ENCODE results near the gene HSP90B1.

The HSP90B1 gene

GRCh38 chr12:103929046-103929783, 995 bp upstream of the HSP90B1 start:
- DNase-seq (ENCODE audit: low read depth), result peak; percentile 81
- peak overlapping the region; percentile 55 for H3K4me3 ChIP-seq (ENCODE audit: low read depth, low read length)
- TF ChIP-seq CTCF (IDR thresholded peaks at IDR 0.05; ENCODE audit: control insufficient read depth, extremely low read depth, insufficient read depth), result no peak

GRCh38 chr12:103929784-103930033, 501 bp upstream of the HSP90B1 start:
- peak overlapping the region; percentile 55 for H3K4me3 ChIP-seq (ENCODE audit: low read depth, low read length)
- no peak for DNase-seq (ENCODE audit: low read depth)
- no peak for TF ChIP-seq CTCF (IDR thresholded peaks at IDR 0.05; ENCODE audit: control insufficient read depth, extremely low read depth, insufficient read depth)

GRCh38 chr12:103930787-103931735, 851 bp downstream of the HSP90B1 start:
- DNase-seq (ENCODE audit: low read depth), result no peak

GRCh38 chr12:103933237-103933636, 3.0 kb downstream of the HSP90B1 start:
- no peak overlapping the region for H3K4me3 ChIP-seq (ENCODE audit: low read depth, low read length)
- no peak for TF ChIP-seq CTCF (IDR thresholded peaks at IDR 0.05; ENCODE audit: control insufficient read depth, extremely low read depth, insufficient read depth)
- DNase-seq (ENCODE audit: low read depth), result no peak

More at GRCh38 chr12:103930787-103931735, 851 bp downstream of the HSP90B1 start:
- peak overlapping the region; percentile 89 for H3K4me3 ChIP-seq (ENCODE audit: low read depth, low read length)
- TF ChIP-seq CTCF (IDR thresholded peaks at IDR 0.05; ENCODE audit: control insufficient read depth, extremely low read depth, insufficient read depth), result no peak

- H3K4me3 ChIP-seq (ENCODE audit: low read depth, low read length), result no peak overlapping the region
- TF ChIP-seq CTCF (IDR thresholded peaks at IDR 0.05; ENCODE audit: control insufficient read depth, extremely low read depth, insufficient read depth), result no peak
- no peak for DNase-seq (ENCODE audit: low read depth)
These were observed 6.5 kb downstream of the HSP90B1 start for GRCh38 chr12:103936679-103937078.

- TF ChIP-seq CTCF (IDR thresholded peaks at IDR 0.05; ENCODE audit: control insufficient read depth, extremely low read depth, insufficient read depth), result no peak
- DNase-seq (ENCODE audit: low read depth), result no peak
These were observed 14.8 kb downstream of the HSP90B1 start for GRCh38 chr12:103944964-103945363.

More at GRCh38 chr12:103944964-103945363, 14.8 kb downstream of the HSP90B1 start:
- H3K4me3 ChIP-seq (ENCODE audit: low read depth, low read length), result no peak overlapping the region

All from LNCaP clone FGC (cell line).